ENCODE data around the gene MRPS14. TPM values are rescaled to one million over a fixed set of nuclear protein-coding genes. Genes with fewer than 3 reads are reported as not detected.

The MRPS14 gene
- total and polyA plus RNA-seq, 9 of the 15 experiments (the other 6 are each of a cell fraction or from before 2014, with no cell fraction given): 38.1 to 231 (median 54.9) TPM

DNA sequence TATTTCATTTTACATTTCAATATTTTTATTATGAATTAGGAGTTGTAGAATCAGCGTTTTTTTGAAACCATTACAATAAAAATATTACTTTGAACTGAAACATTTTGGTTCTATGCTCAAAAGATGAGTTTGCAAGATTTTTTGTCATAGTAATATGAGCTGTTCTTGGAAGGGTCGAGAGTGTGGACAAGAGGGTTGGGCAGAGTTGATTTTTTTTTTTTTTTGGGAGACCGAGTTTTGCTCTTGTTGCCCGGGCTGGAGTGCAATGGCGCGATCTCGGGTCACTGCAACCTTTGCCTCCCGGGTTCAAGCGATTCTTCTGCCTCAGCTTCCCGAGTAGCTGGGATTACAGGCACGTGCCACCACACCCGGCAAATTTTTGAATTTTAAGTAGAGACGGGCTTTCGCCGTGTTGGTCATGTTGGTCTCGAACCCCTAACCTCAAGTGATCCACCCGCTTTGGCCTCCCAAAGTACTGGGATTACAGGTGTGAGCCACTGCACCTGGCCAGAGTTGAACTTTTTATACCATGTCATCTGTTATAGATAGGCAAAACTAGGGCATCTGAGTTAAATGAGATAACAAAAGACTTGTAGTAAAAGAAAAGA lies 20.2 kb downstream of the MRPS14 start (continued):
- TF ChIP-seq, protein P1, sequence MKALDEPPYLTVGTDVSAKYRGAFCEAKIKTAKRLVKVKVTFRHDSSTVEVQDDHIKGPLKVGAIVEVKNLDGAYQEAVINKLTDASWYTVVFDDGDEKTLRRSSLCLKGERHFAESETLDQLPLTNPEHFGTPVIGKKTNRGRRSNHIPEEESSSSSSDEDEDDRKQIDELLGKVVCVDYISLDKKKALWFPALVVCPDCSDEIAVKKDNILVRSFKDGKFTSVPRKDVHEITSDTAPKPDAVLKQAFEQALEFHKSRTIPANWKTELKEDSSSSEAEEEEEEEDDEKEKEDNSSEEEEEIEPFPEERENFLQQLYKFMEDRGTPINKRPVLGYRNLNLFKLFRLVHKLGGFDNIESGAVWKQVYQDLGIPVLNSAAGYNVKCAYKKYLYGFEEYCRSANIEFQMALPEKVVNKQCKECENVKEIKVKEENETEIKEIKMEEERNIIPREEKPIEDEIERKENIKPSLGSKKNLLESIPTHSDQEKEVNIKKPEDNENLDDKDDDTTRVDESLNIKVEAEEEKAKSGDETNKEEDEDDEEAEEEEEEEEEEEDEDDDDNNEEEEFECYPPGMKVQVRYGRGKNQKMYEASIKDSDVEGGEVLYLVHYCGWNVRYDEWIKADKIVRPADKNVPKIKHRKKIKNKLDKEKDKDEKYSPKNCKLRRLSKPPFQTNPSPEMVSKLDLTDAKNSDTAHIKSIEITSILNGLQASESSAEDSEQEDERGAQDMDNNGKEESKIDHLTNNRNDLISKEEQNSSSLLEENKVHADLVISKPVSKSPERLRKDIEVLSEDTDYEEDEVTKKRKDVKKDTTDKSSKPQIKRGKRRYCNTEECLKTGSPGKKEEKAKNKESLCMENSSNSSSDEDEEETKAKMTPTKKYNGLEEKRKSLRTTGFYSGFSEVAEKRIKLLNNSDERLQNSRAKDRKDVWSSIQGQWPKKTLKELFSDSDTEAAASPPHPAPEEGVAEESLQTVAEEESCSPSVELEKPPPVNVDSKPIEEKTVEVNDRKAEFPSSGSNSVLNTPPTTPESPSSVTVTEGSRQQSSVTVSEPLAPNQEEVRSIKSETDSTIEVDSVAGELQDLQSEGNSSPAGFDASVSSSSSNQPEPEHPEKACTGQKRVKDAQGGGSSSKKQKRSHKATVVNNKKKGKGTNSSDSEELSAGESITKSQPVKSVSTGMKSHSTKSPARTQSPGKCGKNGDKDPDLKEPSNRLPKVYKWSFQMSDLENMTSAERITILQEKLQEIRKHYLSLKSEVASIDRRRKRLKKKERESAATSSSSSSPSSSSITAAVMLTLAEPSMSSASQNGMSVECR (CRISPR knock-in tag; IDR thresholded peaks at IDR 0.05): no peak
- TF ChIP-seq TCF7L2 (IDR thresholded peaks at IDR 0.05; ENCODE audit: low read depth, low read length): no peak
- TF ChIP-seq ELF4 (CRISPR knock-in tag; IDR thresholded peaks at IDR 0.05): no peak
- TF ChIP-seq ZBTB40 (IDR thresholded peaks at IDR 0.05): peak; percentile 24; the same call in 1 of the 2 replicates
- TF ChIP-seq ZBTB40 (CRISPR knock-in tag; IDR thresholded peaks at IDR 0.05): no peak
- no peak for TF ChIP-seq ZNF436 (CRISPR knock-in tag; IDR thresholded peaks at IDR 0.05)
- no peak for TF ChIP-seq ATF4 (CRISPR knock-in tag; IDR thresholded peaks at IDR 0.05)
- TF ChIP-seq PRMT5 (CRISPR knock-in tag; IDR thresholded peaks at IDR 0.05): no peak
- no peak for TF ChIP-seq SAP30 (IDR thresholded peaks at IDR 0.05; ENCODE audit: borderline replicate concordance, insufficient read depth, low read depth, low read length, poor library complexity, severe bottlenecking)
- TF ChIP-seq RBM34 (IDR thresholded peaks at IDR 0.05; ENCODE audit: borderline replicate concordance, insufficient read depth, low read length): no peak
- no peak for TF ChIP-seq EGR1 (conservative IDR thresholded peaks at IDR 0.05)
- TF ChIP-seq DPF2 (IDR thresholded peaks at IDR 0.05): peak; percentile 62; the same call in 1 of the 2 replicates

Data from K562 (cell line).